GM12878 (cell line): ENCODE data around the gene C22orf42. TPM values are rescaled to one million over a fixed set of nuclear protein-coding genes. Genes with fewer than 3 reads are reported as not detected.

Source experiments
- ATAC-seq: fragments of 200-7000 bp; cut with Tn5 transposase; 3 replicates; pipeline ENCODE4 v1.9.1; 2020; ENCODE audit warnings: mild to moderate bottlenecking, moderate library complexity
- BruUV-seq: library from RNA; stranded (reverse); fragments of 400-500 nt; replicated peaks from 2 replicates; lab custom pipeline; 2021; lab: Mats Ljungman, UMichigan
- CTCF ChIA-PET: fragments of 300-600 bp; sonication (Branson Sonifier 250); formaldehyde crosslinking; extraction: SDS; loops from one replicate; lab custom pipeline; 2021; ENCODE audit warnings: inconsistent platforms; lab: Yijun Ruan, JAX
- POLR2A ChIA-PET: fragments of 350-600 bp; formaldehyde crosslinking; extraction: SDS; loops from one replicate; lab custom pipeline; 2021; ENCODE audit warnings: inconsistent platforms; lab: Charles Lee
- RAD21 ChIA-PET: fragments of 300-600 bp; sonication (Branson Sonifier 250); formaldehyde crosslinking; loops from one replicate; lab custom pipeline; 2023; ENCODE audit warnings: antibody characterized with exemption; ENCODE audit not compliant: unreplicated experiment; lab: Charles Lee
- SMC1A ChIA-PET: fragments of 300-600 bp; sonication (Branson Sonifier 250); formaldehyde crosslinking; loops from one replicate; lab custom pipeline; 2023; ENCODE audit not compliant: unreplicated experiment, uncharacterized antibody; lab: Charles Lee
- DNase-seq: peaks from one replicate; pipeline ENCODE4 v3.0.0-alpha.2; 2011; ENCODE audit warnings: low read depth, low spot score
- FAIRE-seq: peaks from 3 replicates; lab custom pipeline; 2011; peaks lifted over from hg19 to GRCh38; lab: Jason Lieb, UNC
- H2AFZ ChIP-seq: 2 replicates; pipeline ENCODE4 v1.6.0; 2011; ENCODE audit warnings: low read depth, low read length, control low read depth; ENCODE audit not compliant: control insufficient read depth
- H3K27ac ChIP-seq: 2 replicates; pipeline ENCODE4 v1.5.1; 2011; ENCODE audit warnings: control low read depth; ENCODE audit not compliant: control insufficient read depth, insufficient read depth
- H3K27me3 ChIP-seq, 2 experiments: replicated peaks in 1 of 2; 2 replicates each; pipeline versions ENCODE4 v1.6.0 to v1.6.1; 2011; ENCODE audit warnings: low read length in 1 of 2; ENCODE audit not compliant: control insufficient read depth in 2 of 2, insufficient read depth in 2 of 2
- H3K36me3 ChIP-seq, 2 experiments: 2 replicates each; pipeline ENCODE4 v1.5.1; 2011; ENCODE audit warnings: low read length in 1 of 2; ENCODE audit not compliant: control insufficient read depth in 2 of 2, insufficient read depth in 2 of 2
- H3K4me1 ChIP-seq: 2 replicates; pipeline ENCODE4 v1.6.1; 2011; ENCODE audit warnings: mild to moderate bottlenecking, low read length, moderate library complexity, mixed read lengths; ENCODE audit not compliant: control insufficient read depth, insufficient read depth
- H3K4me2 ChIP-seq: 2 replicates; pipeline ENCODE4 v1.6.0; 2011; ENCODE audit warnings: control low read depth; ENCODE audit not compliant: control insufficient read depth, insufficient read depth
- H3K4me3 ChIP-seq: fragments of 200-600 bp; sonication (generic); 2 replicates; pipeline ENCODE4 v1.5.1; 2016
- H3K79me2 ChIP-seq: 2 replicates; pipeline ENCODE4 v1.6.0; 2011; ENCODE audit warnings: low read length; ENCODE audit not compliant: control insufficient read depth, insufficient read depth
- H3K9ac ChIP-seq: 2 replicates; pipeline ENCODE4 v1.8.0; 2011; ENCODE audit warnings: low read length, control low read depth, mixed read lengths; ENCODE audit not compliant: control insufficient read depth, insufficient read depth
- H3K9me3 ChIP-seq: replicated peaks from 3 replicates; pipeline ENCODE4 v1.5.1; 2011; ENCODE audit warnings: mild to moderate bottlenecking, low read length; ENCODE audit not compliant: control insufficient read depth, insufficient read depth
- H4K20me1 ChIP-seq: 2 replicates; pipeline ENCODE4 v1.6.0; 2011; ENCODE audit not compliant: control insufficient read depth, insufficient read depth
- CHD1 ChIP-seq: IDR thresholded peaks from 2 replicates; pipeline ENCODE4 v1.6.1; 2012; ENCODE audit warnings: low read depth, low read length, improper control_type of control experiment
- EZH2 ChIP-seq: IDR thresholded peaks from 2 replicates; pipeline ENCODE4 v1.6.1; 2012; ENCODE audit warnings: low read depth, mild to moderate bottlenecking, control low read depth, inconsistent platforms, low read length, borderline replicate concordance; ENCODE audit not compliant: control insufficient read depth
- FOS ChIP-seq: IDR thresholded peaks from 3 replicates; pipeline ENCODE4 v1.6.1; 2011; ENCODE audit warnings: borderline replicate concordance; ENCODE audit not compliant: insufficient read length; ENCODE audit errors: extremely low read depth
- IKZF2 ChIP-seq, 2 experiments: fragments of 450-650 bp; IDR thresholded peaks; 2 replicates each; pipeline ENCODE4 v1.6.1; 2017; ENCODE audit warnings: mild to moderate bottlenecking in 2 of 2, moderate library complexity in 2 of 2
- JUND ChIP-seq: IDR thresholded peaks from 2 replicates; pipeline ENCODE4 v1.6.1; 2012; ENCODE audit warnings: low read depth, mild to moderate bottlenecking, low read length, improper control_type of control experiment, moderate library complexity
- KLF5 ChIP-seq: fragments of 450-650 bp; IDR thresholded peaks from 2 replicates; pipeline ENCODE4 v1.6.1; 2014; ENCODE audit warnings: mild to moderate bottlenecking; ENCODE audit not compliant: partially characterized antibody
- NBN ChIP-seq: fragments of 450-650 bp; IDR thresholded peaks from 2 replicates; pipeline ENCODE4 v1.6.1; 2016
- NFXL1 ChIP-seq: fragments of 450-650 bp; IDR thresholded peaks from 2 replicates; pipeline ENCODE4 v1.6.1; 2017; ENCODE audit warnings: antibody characterized with exemption, mild to moderate bottlenecking, borderline replicate concordance
- NFYA ChIP-seq: IDR thresholded peaks from 2 replicates; pipeline ENCODE4 v1.6.1; 2011; ENCODE audit warnings: low read depth, mild to moderate bottlenecking, low read length, improper control_type of control experiment, borderline replicate concordance
- NFYB ChIP-seq: IDR thresholded peaks from 2 replicates; pipeline ENCODE4 v1.6.1; 2011; ENCODE audit warnings: low read depth, mild to moderate bottlenecking, low read length, improper control_type of control experiment, moderate library complexity; ENCODE audit not compliant: insufficient read depth
- NKRF ChIP-seq: fragments of 450-650 bp; conservative IDR thresholded peaks from 2 replicates; pipeline ENCODE4 v1.6.1; 2017; ENCODE audit warnings: mild to moderate bottlenecking, moderate library complexity
- NR2C2 ChIP-seq: IDR thresholded peaks from 2 replicates; pipeline ENCODE4 v1.6.1; 2011; ENCODE audit warnings: borderline replicate concordance, low read depth; ENCODE audit not compliant: control insufficient read depth, insufficient read length
- SMC3 ChIP-seq: IDR thresholded peaks from 2 replicates; pipeline ENCODE4 v1.6.1; 2011; ENCODE audit warnings: low read length, improper control_type of control experiment, borderline replicate concordance
- STAT1 ChIP-seq: fragments of 450-650 bp; conservative IDR thresholded peaks from 2 replicates; pipeline ENCODE4 v1.6.1; 2014; ENCODE audit warnings: antibody characterized with exemption, mild to moderate bottlenecking
- SUZ12 ChIP-seq: fragments of 200-600 bp; sonication (generic); IDR thresholded peaks from one replicate; pipeline ENCODE4 v1.6.1; 2018; ENCODE audit warnings: antibody characterized with exemption, mild to moderate bottlenecking; ENCODE audit not compliant: unreplicated experiment
- TBL1XR1 ChIP-seq: IDR thresholded peaks from 2 replicates; pipeline ENCODE4 v1.6.1; 2012; ENCODE audit warnings: low read depth, low read length, improper control_type of control experiment
- TCF7 ChIP-seq: IDR thresholded peaks from 2 replicates; pipeline ENCODE4 v1.6.1; 2014; ENCODE audit warnings: antibody characterized with exemption, borderline replicate concordance
- ZNF622 ChIP-seq: fragments of 450-650 bp; IDR thresholded peaks from 2 replicates; pipeline ENCODE4 v1.6.1; 2017; ENCODE audit warnings: mild to moderate bottlenecking, inconsistent platforms
- whole genome bisulfite sequencing: methylation state at CpG from one replicate; pipeline ENCODE4 v1.1.6; 2016; ENCODE audit warnings: low lambda C conversion rate; ENCODE audit not compliant: insufficient replicate concordance, insufficient coverage; ENCODE audit errors: missing lambda C conversion rate; 5-methylcytosine and 5-hydroxymethylcytosine counted together
- in situ Hi-C: fragments of 300-500 bp; cut with MboI; formaldehyde crosslinking; loops from 9 replicates; pipeline ENCODE4 v1.14.3; 2018; ENCODE audit warnings: mixed read lengths
- intact Hi-C: fragments of 100-400 bp; cut with micrococcal nuclease; formaldehyde crosslinking; loops from one replicate; pipeline ENCODE4 v1.14.2; 2022; ENCODE audit not compliant: unreplicated experiment
- polyA plus RNA-seq, 11 experiments: library from polyadenylated mRNA; depleted of rRNA in 4 of 11; unstranded in 6 of 11; stranded (reverse) in 5 of 11; fragments of >200 nt; fragmentation: Nextera tagmentation in 4 of 11; fragmentation: Illumina TruSeq in 1 of 11; extraction: Ambion mirVana in 4 of 11; extraction: Trizol in 1 of 11; gene quantifications; 1 replicate in 1 of 11; 2 replicates in 10 of 11; pipeline versions ENCODE4 v1.2.1 to v1.2.3, GENCODE V29; 2011 to 2016; ENCODE audit warnings: inconsistent platforms in 2 of 11, missing spikeins in 2 of 11, low read depth in 1 of 11
- total RNA-seq, 4 experiments: library from RNA; depleted of rRNA in 3 of 4; stranded (reverse); fragments of >200 nt in 3 of 4; fragmentation: Illumina TruSeq in 1 of 4; extraction: Trizol in 1 of 4; gene quantifications; 2 replicates each; pipeline versions ENCODE4 v1.2.1 to v1.2.3, GENCODE V29; 2013 to 2021
- TF ChIP-seq, protein P1 (sequence below): fragments of 450-650 bp; IDR thresholded peaks from 2 replicates; pipeline ENCODE4 v1.6.1; 2018; ENCODE audit warnings: mild to moderate bottlenecking, low read depth, moderate library complexity; ENCODE audit not compliant: partially characterized antibody
- TF ChIP-seq, protein P2 (sequence below): IDR thresholded peaks from 2 replicates; pipeline ENCODE4 v1.6.1; 2011; ENCODE audit warnings: low read depth, low read length, improper control_type of control experiment, borderline replicate concordance

Gene C22orf42
- total and polyA plus RNA-seq, 10 of the 15 experiments (the other 5 are each of a cell fraction or from before 2014, with no cell fraction given) = not detected

DNA sequence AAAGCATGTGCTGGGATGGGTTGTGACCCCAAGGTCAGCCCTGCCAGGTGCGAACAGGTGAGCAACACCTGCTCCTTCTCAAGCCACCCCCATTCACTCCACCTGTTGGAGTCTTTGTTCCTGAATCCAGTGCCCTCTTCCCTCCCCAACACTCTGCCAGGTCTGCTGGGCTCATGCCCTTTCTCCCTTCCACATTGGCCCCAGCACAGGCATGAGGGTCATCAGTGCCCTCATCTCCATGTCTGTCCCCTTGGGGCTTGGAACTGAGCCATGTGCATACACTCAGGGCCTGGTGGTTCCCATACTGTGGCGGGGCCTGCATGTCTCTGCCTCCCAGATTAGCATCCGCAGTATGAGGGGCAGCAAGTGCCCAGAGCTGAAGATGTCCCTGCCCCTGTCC is 26.7 kb upstream of the C22orf42 start:
- BruUV-seq = no TSS peak
- no peak for ATAC-seq
- no peaks in the 10 kb centered on the region for H3K27me3 ChIP-seq
- POLR2A ChIA-PET = no interaction called here
- H3K9ac ChIP-seq = no peak overlapping the region
- DNase-seq = no peak
- H3K4me1 ChIP-seq = no peaks in the 10 kb centered on the region
- no peak overlapping the region for H3K4me2 ChIP-seq
- FAIRE-seq = no peak
- H3K9me3 ChIP-seq = no peaks in the 10 kb centered on the region
- H3K79me2 ChIP-seq = no peaks in the 10 kb centered on the region
- no peak overlapping the region for H3K4me3 ChIP-seq
- no peak overlapping the region for H3K27ac ChIP-seq
- no peak overlapping the region for H2AFZ ChIP-seq
- in situ Hi-C loops (no loop called here), intact Hi-C loops (no loop called here)
- no peaks in the 10 kb centered on the region for H4K20me1 ChIP-seq
- TF ChIP-seq FOS (no peak), NBN (no peak), STAT1 (no peak), KLF5 (no peak), EZH2 (no peak), SUZ12 (no peak), TCF7 (no peak), NKRF (no peak), SMC3 (no peak), CHD1 (no peak), ZNF622 (no peak), NR2C2 (no peak), NFYA (no peak), NFXL1 (no peak), TBL1XR1 (no peak), NFYB (no peak), JUND (no peak), IKZF2 (IDR thresholded peaks at IDR 0.05) (no peak)
- TF ChIP-seq, protein P1, sequence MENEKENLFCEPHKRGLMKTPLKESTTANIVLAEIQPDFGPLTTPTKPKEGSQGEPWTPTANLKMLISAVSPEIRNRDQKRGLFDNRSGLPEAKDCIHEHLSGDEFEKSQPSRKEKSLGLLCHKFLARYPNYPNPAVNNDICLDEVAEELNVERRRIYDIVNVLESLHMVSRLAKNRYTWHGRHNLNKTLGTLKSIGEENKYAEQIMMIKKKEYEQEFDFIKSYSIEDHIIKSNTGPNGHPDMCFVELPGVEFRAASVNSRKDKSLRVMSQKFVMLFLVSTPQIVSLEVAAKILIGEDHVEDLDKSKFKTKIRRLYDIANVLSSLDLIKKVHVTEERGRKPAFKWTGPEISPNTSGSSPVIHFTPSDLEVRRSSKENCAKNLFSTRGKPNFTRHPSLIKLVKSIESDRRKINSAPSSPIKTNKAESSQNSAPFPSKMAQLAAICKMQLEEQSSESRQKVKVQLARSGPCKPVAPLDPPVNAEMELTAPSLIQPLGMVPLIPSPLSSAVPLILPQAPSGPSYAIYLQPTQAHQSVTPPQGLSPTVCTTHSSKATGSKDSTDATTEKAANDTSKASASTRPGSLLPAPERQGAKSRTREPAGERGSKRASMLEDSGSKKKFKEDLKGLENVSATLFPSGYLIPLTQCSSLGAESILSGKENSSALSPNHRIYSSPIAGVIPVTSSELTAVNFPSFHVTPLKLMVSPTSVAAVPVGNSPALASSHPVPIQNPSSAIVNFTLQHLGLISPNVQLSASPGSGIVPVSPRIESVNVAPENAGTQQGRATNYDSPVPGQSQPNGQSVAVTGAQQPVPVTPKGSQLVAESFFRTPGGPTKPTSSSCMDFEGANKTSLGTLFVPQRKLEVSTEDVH = no peak
- TF ChIP-seq, protein P2, sequence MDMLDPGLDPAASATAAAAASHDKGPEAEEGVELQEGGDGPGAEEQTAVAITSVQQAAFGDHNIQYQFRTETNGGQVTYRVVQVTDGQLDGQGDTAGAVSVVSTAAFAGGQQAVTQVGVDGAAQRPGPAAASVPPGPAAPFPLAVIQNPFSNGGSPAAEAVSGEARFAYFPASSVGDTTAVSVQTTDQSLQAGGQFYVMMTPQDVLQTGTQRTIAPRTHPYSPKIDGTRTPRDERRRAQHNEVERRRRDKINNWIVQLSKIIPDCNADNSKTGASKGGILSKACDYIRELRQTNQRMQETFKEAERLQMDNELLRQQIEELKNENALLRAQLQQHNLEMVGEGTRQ = no peak
- RAD21 ChIA-PET = no interaction called here
- H3K36me3 ChIP-seq = no peaks in the 10 kb centered on the region
- WGBS = 52% methylated on average over 3 of the region's 3 CpGs
- CTCF ChIA-PET = interaction anchor here (0.8 kb wide), 1 partner anchor 9 kb away, joined by 3 read pairs; no protein-coding TSS in a partner anchor
- SMC1A ChIA-PET = no interaction called here
